DOHH2 (cell line): Measurements from ENCODE around the gene LYRM4.

Source experiments
- H3F3A ChIP-seq: fragments of 200-600 bp; sonication (generic), shearing (Covaris generic); 2 replicates; pipeline ENCODE4 v1.6.0; 2016; ENCODE audit warnings: antibody characterized with exemption, mild to moderate bottlenecking; ENCODE audit not compliant: control insufficient read depth, insufficient read depth
- H3K27ac ChIP-seq: fragments of 200-600 bp; sonication (generic); 2 replicates; pipeline ENCODE4 v1.5.1; 2014; ENCODE audit warnings: low read depth, mild to moderate bottlenecking, low read length, moderate library complexity
- H3K27me3 ChIP-seq: fragments of 200-600 bp; sonication (generic); 2 replicates; pipeline ENCODE4 v1.6.1; 2014; ENCODE audit warnings: mild to moderate bottlenecking, low read length, mixed read lengths; ENCODE audit not compliant: control insufficient read depth
- H3K36me3 ChIP-seq: fragments of 200-600 bp; sonication (generic); 2 replicates; pipeline ENCODE4 v1.6.1; 2014; ENCODE audit warnings: mild to moderate bottlenecking, low read length, moderate library complexity, mixed read lengths; ENCODE audit not compliant: control insufficient read depth
- H3K4me1 ChIP-seq: fragments of 200-600 bp; sonication (generic); 2 replicates; pipeline ENCODE4 v1.6.1; 2014; ENCODE audit warnings: mild to moderate bottlenecking, low read length, mixed read lengths; ENCODE audit not compliant: control insufficient read depth
- H3K4me2 ChIP-seq: fragments of 200-600 bp; sonication (generic); 2 replicates; pipeline ENCODE4 v1.6.0; 2014; ENCODE audit warnings: mild to moderate bottlenecking, low read length, moderate library complexity
- H3K4me3 ChIP-seq: fragments of 200-600 bp; sonication (generic); 2 replicates; pipeline ENCODE4 v1.5.1; 2014; ENCODE audit warnings: mild to moderate bottlenecking, low read length, mixed read lengths
- H3K79me2 ChIP-seq: fragments of 200-600 bp; sonication (generic); 2 replicates; pipeline ENCODE4 v1.6.1; 2014; ENCODE audit warnings: mild to moderate bottlenecking, low read length, mixed read lengths; ENCODE audit not compliant: control insufficient read depth
- H3K9me2 ChIP-seq: fragments of 200-600 bp; sonication (generic); replicated peaks from 2 replicates; pipeline ENCODE4 v1.6.1; 2014; ENCODE audit warnings: mild to moderate bottlenecking, low read length, mixed read lengths; ENCODE audit not compliant: control insufficient read depth
- H3K9me3 ChIP-seq: fragments of 200-600 bp; sonication (generic); 2 replicates; pipeline ENCODE4 v1.6.1; 2014; ENCODE audit warnings: antibody characterized with exemption, low read length, mixed read lengths; ENCODE audit not compliant: control insufficient read depth, insufficient read depth
- H4K20me1 ChIP-seq: fragments of 200-600 bp; sonication (generic); 2 replicates; pipeline ENCODE4 v1.6.0; 2014; ENCODE audit warnings: low read depth, mild to moderate bottlenecking, antibody characterized with exemption, low read length, moderate library complexity; ENCODE audit not compliant: control insufficient read depth, insufficient read depth
- CTCF ChIP-seq: fragments of 200-600 bp; sonication (generic); IDR thresholded peaks from one replicate; pipeline ENCODE4 v1.5.1; 2014; ENCODE audit warnings: antibody characterized with exemption, mild to moderate bottlenecking, low read depth, low read length; ENCODE audit not compliant: poor library complexity, severe bottlenecking
- EZH2phosphoT487 ChIP-seq: fragments of 200-600 bp; sonication (generic); IDR thresholded peaks from 2 replicates; pipeline ENCODE4 v1.6.1; 2017; ENCODE audit warnings: borderline replicate concordance, mild to moderate bottlenecking, antibody characterized with exemption, low read length, moderate library complexity, mixed read lengths

The LYRM4 gene

GRCh38 chr6:5192135-5192794 is 68.5 kb downstream of the LYRM4 start:
- no peaks in the 10 kb centered on the region for H3K9me3 ChIP-seq
- H4K20me1 ChIP-seq, result no peaks in the 10 kb centered on the region
- no peak overlapping the region for H3K27ac ChIP-seq
- H3K4me1 ChIP-seq, result peaks cover 9% of the 10 kb centered on the region
- H3K9me2 ChIP-seq, result no peaks in the 10 kb centered on the region
- no peak overlapping the region for H3K4me3 ChIP-seq
- no peaks in the 10 kb centered on the region for H3K79me2 ChIP-seq
- H3K36me3 ChIP-seq, result no peaks in the 10 kb centered on the region
- H3F3A ChIP-seq, result no peaks in the 10 kb centered on the region
- TF ChIP-seq CTCF, result no peak
- no peak for TF ChIP-seq EZH2phosphoT487
- no peaks in the 10 kb centered on the region for H3K27me3 ChIP-seq
- no peak overlapping the region for H3K4me2 ChIP-seq

GRCh38 chr6:5191722-5192121 is 69.0 kb downstream of the LYRM4 start:
- no peak overlapping the region for H3K27ac ChIP-seq
- H3K4me3 ChIP-seq, result no peak overlapping the region
- no peaks in the 10 kb centered on the region for H3K9me3 ChIP-seq
- H3K36me3 ChIP-seq, result no peaks in the 10 kb centered on the region
- no peaks in the 10 kb centered on the region for H3K27me3 ChIP-seq
- TF ChIP-seq EZH2phosphoT487 (no peak), CTCF (no peak)
- H3K79me2 ChIP-seq, result no peaks in the 10 kb centered on the region
- no peaks in the 10 kb centered on the region for H3K9me2 ChIP-seq
- no peaks in the 10 kb centered on the region for H3F3A ChIP-seq
- H3K4me1 ChIP-seq, result peaks cover 9% of the 10 kb centered on the region
- no peak overlapping the region for H3K4me2 ChIP-seq
- H4K20me1 ChIP-seq, result no peaks in the 10 kb centered on the region

GRCh38 chr6:5191222-5191621 is 69.5 kb downstream of the LYRM4 start:
- H4K20me1 ChIP-seq, result no peaks in the 10 kb centered on the region
- H3F3A ChIP-seq, result no peaks in the 10 kb centered on the region
- H3K4me2 ChIP-seq, result no peak overlapping the region
- H3K27ac ChIP-seq, result no peak overlapping the region
- H3K4me1 ChIP-seq, result peaks cover 9% of the 10 kb centered on the region
- H3K79me2 ChIP-seq, result no peaks in the 10 kb centered on the region
- H3K9me3 ChIP-seq, result no peaks in the 10 kb centered on the region
- H3K9me2 ChIP-seq, result no peaks in the 10 kb centered on the region
- TF ChIP-seq EZH2phosphoT487 (no peak), CTCF (no peak)
- H3K4me3 ChIP-seq, result no peak overlapping the region
- no peaks in the 10 kb centered on the region for H3K36me3 ChIP-seq
- no peaks in the 10 kb centered on the region for H3K27me3 ChIP-seq

DNA sequence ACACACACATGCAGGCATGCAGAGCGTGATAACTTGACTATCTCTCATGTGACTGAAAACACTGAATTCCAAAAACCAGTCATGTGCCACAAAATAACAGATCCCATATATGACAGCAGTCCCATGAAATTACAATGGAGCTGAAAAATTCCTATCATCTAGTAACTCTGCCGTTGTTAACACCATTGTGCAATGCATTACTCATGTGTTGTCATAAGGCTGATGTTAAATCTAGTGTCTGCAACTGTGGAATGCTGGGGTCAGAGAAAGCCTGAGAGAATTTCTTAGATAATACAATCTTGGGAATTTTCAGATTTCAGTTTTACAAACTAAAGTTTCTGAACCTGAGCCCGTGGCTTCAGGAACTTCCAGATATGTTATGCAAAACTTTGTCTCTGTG is 70.2 kb downstream of the LYRM4 start:
- Histone ChIP-seq H3K36me3 (no peaks in the 10 kb centered on the region), H3K4me3 (no peak overlapping the region), H4K20me1 (no peaks in the 10 kb centered on the region), H3K27me3 (no peaks in the 10 kb centered on the region), H3K27ac (no peak overlapping the region), H3K4me2 (no peak overlapping the region), H3K9me3 (no peaks in the 10 kb centered on the region), H3K4me1 (peaks cover 9% of the 10 kb centered on the region), H3K79me2 (no peaks in the 10 kb centered on the region), H3K9me2 (no peaks in the 10 kb centered on the region), H3F3A (no peaks in the 10 kb centered on the region)
- TF ChIP-seq EZH2phosphoT487, result no peak
- no peak for TF ChIP-seq CTCF
